Kidney tubule cell (primary cell): ENCODE measurements around the gene MAPK8.
"Not testable (repeated sequence)": the region's sequence is repeated elsewhere in the genome, so short reads cannot be mapped to it uniquely, and the experiment has no call there.

Experiments
- DNase-seq: peaks from one replicate; pipeline ENCODE4 v3.0.0-alpha.2; 2018; ENCODE audit warnings: low spot score

MAPK8 gene

DNA sequence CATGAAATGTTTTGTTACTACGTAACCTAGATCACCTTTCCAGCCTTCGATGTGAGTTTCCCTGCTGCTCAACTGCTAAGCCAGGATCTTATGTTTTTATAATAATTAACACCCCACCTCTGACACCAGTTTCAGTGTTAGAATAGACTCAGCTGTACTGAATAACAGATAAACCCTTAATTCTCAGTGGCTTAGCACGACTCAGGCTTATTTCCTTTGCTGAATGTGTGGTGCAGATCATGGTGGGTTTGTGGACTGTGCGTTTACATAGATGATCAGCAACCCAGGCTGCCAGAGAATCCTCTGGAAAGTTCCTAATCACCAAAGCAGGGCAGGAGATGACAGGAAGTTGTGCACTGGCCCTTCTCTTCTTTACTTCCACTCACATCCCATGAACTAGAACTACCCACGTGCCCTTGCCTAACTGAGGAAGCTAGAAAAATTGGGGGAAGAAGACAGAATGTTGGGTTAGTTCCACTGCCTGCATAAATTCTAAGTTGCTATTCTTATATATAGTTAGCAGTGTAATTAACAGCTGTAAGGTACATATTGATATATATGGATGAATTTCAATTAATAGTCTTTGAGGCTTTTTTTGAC, 111.8 kb downstream of the MAPK8 start:
- DNase-seq: no peak

DNA sequence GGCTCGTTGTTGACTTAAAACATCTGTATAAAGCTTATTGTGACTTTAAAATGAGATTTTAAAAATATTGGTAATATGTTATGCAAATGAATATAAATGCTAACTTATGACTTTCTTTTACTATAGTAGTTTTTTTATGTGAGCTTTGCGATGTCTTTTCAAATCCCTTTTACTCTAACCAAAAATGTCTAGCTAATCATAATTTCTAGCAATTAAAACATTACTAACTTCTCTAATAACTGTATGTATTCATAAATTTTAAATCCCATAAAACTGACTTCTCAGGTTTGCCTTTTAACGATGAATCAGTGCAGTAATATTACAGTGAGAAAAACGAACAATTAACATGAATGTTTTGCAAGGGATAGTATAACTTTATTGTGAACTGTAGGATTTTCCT, 113.2 kb downstream of the MAPK8 start:
- no peak for DNase-seq

DNA sequence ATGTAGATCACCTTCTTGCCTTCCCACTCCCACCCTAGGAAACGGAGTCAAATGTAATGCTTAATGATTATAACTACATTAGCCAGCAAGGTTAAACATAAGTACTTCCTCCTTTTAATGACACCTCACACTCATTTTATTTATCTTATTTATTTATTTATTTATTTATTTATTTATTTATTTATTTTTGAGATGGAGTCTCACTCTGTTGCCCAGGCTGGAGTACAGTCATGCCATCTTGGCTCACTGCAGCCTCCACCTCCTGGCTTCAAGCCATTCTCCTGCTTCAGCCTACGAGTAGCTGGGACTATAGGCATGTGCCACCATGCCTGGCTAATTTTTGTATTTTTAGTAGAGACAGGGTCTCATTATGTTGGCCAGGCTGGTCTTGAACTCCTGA, 115.4 kb downstream of the MAPK8 start:
- not testable (repeated sequence) for DNase-seq

- DNase-seq: no peak
Observed at GRCh38 chr10:48423884-48424283, 117.4 kb downstream of the MAPK8 start.

GRCh38 chr10:48428896-48429295, 122.4 kb downstream of the MAPK8 start:
- DNase-seq: no peak

- DNase-seq: no peak
Observed at GRCh38 chr10:48429309-48429708, 122.8 kb downstream of the MAPK8 start.

DNA sequence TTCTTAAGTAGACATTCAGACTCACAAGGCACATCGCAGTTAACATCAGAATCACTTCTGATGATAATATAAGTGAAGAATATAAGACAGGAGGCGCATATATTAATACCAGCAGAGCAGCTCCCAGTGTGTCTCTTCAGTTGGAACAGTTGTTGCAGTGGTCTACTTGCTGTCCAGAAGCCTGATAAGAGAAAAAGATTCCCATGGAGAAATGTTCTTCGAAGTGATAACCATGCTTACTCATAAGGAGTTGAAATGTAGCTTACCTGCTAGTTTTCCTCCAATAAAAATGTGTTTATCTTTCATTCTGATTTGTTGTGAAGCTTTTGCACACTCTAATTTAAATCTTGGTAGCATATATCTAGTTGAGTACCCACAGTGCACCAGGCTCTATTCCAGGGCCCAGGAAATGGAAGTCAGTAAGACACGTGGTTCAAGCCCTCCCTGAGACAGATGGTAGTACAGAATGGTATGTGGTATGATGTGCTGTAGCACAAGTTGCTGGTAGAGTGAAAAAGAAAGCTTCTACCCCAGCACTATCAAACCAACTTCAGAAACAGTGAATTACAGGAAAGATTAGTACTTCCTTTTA, 124.0 kb downstream of the MAPK8 start:
- no peak for DNase-seq

GRCh38 chr10:48431871-48432270, 125.4 kb downstream of the MAPK8 start:
- no peak for DNase-seq

- no peak for DNase-seq
Observed at GRCh38 chr10:48437546-48437945, 131.1 kb downstream of the MAPK8 start.

DNA sequence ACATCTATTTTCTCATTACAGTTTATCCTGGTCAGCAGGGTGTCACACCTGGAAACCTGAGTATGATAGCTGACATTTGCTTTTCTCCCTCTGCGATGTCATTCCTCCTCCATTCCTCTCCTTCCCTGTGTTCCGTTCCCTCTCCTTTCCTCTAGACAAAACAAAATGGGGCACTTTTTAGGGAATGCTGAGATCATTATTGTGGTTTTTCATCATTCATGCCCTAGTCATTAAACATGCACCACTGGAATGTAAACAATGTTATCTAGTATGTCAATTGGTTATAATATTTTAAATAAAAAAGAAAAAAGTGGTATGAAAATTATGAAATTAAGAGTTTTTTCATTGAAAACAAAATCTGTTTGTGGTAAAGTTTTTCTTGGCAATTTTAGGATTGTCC, 132.6 kb downstream of the MAPK8 start:
- peak; percentile 68 for DNase-seq

- DNase-seq: peak; percentile 69
Observed at GRCh38 chr10:48439581-48440041, 133.1 kb downstream of the MAPK8 start.

DNA sequence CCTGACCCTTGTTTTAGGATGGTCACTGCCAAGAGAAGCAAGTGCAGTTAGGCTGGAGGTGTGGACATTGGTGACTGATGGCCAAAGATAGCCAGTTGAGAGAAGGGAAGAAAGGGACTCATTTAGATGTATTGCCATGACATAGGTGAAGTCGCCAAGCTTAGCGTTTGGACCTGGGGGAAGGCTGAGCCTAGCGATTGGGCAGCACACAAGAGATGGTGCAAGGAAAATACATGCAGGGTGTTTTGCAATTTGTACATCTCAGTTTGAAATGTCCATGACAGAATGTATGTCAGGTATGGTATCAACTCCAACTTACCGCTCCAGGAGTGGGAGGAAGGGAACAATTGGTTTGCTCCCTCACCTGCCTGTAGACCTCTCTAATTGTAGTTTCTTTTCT, 134.3 kb downstream of the MAPK8 start:
- no peak for DNase-seq

DNA sequence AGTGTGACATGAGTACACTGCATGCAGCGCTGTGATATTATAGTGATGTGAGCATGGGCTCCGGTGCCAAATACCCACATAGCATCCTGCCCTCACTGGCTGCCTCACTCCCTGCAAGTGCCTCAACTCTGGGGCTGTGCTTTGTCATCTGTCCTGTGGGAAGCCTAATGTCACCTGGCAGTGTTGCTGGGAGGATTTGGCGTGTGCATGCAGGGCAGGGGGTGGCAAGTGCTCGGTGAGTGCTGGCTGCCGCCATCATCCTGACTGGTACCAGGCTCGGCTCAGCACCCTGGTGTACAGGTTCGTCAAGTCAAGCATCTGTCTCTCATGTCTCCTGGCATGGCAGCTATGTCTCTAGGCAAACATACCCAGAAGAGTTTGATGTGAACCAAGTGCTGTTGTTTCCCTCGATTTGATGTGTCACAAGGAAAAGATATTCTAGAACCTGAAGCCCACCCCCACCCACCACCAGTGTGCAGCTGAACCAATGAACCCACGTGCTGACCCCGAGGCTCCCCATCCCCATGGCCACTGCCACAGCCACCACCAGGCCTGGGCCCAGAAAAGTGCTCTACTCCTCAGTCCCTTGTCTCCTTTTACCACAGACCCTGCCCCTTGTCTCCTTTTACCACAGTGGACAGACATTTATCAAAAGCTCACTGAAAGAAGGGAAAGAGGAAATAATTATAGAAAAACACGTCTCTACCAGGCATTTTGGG, 135.8 kb downstream of the MAPK8 start:
- DNase-seq: no peak

DNA sequence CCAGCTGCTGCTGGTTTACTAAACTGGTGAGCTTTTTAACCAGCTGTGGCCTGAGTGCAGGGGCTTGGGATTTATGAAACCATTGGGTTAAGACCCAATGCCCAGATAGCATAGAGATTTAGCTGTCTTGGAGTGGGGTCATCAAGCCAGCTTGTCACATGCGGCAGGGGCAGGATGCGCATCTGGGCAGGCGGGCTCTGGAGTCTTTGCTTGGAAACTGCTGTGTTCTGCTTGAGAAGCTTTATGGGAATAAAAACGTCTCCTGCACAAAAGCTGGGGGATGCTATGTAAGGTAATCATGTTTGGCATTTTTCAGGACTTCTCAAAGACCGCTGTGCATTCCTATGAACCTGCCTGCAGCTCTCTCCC, 136.3 kb downstream of the MAPK8 start:
- DNase-seq: no peak

DNA sequence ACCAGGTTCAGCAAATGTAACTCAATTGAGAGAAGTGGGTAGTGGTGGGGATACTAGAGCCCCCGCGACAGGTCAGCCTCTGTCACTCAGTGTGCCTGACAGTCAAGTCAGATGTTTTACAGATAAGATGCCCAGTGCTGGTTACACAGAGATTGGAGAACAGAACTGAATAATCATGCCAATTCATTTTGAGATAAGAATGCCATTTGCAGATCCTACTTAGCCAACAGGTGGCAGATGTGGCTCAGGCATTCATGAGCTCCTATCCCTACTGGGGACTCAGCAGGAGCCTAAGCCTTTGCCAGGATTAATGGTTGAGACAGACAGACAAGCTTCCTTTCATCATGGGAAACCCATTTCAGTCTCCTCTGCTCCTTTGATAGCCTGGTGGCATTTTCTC, 137.8 kb downstream of the MAPK8 start:
- DNase-seq: peak; percentile 47

- peak; percentile 81 for DNase-seq
Observed at GRCh38 chr10:48444861-48445841, 138.7 kb downstream of the MAPK8 start.

- DNase-seq: no peak
Observed at GRCh38 chr10:48445932-48446331, 139.5 kb downstream of the MAPK8 start.

GRCh38 chr10:48446785-48447184, 140.3 kb downstream of the MAPK8 start:
- no peak for DNase-seq

GRCh38 chr10:48447356-48448215, 141.1 kb downstream of the MAPK8 start:
- no peak for DNase-seq

DNA sequence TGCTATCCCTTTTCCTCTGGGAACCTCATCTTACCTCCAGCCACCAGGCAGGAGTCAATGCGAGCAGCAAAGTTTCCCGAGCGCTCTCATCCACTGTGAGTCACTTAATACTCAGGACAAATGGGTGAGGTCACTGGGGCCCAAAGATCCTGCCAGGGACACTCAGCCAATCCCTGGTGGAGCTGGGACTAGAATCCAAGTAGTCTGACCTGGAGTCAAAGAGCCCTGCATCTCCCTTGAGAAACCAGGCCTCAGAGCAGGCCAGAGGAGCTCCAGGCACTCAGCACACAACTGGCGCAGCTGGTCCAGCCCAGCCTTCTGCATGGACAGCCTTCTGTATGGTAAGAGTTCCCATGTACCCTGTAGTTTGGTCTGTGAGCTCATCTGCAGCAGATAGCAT, 142.3 kb downstream of the MAPK8 start:
- peak; percentile 83 for DNase-seq

DNA sequence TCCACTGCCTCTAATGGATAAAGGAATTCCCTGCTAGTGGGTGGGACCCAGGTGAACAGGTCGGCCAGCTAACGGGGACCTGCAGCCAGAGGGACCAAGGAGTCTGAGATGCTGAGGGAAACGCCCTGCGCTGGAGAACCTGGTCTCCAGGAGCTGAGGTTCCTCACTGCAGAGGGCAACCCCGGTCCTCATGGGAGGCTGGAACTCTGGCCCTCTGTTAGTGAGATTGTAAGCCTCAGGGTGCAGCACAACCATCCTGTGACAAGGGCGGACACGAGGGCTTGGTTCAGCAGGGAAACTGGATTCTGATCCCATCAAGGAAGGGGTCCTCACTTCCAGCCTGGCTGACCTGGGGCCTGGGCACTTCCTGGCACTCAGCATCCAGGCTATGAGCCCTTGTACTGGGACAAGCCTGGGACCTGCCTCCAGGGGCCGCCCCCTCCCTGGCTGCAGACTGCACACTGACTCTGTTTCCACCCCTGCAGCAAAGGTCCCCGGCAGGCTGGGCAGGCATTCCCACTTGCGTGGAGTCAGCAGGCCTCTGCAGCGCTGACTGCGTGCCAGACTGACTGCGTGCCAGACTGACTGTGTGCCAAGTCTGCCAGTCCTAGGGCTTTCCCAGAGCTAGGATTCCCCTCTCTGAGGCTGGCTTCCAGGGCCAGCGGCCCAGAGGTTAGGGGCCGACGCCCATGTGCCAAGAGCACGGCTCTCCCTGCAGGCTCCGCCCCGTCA, 143.2 kb downstream of the MAPK8 start:
- DNase-seq: no peak
